HepG2 (cell line): Measurements from ENCODE around the gene NBEA.

Experiments
- CTCF ChIP-seq: sonication (generic); formaldehyde crosslinking; IDR thresholded peaks from 2 replicates; pipeline ENCODE4 v1.5.0; 2020; ENCODE audit warnings: mild to moderate bottlenecking, missing genetic modification reagents, moderate library complexity
- FOSL2 ChIP-seq: sonication (generic); formaldehyde crosslinking; IDR thresholded peaks from 2 replicates; pipeline ENCODE4 v1.4.0; 2020; ENCODE audit warnings: missing genetic modification reagents
- KAT7 ChIP-seq: IDR thresholded peaks from 2 replicates; pipeline ENCODE4 v1.6.1; 2018; ENCODE audit warnings: borderline replicate concordance, missing compliant biosample characterization
- PBX2 ChIP-seq: IDR thresholded peaks from 2 replicates; pipeline ENCODE4 v1.6.1; 2016; ENCODE audit warnings: control low read depth
- POLR2A ChIP-seq, 2 experiments: IDR thresholded peaks; 2 replicates each; pipeline ENCODE4 v1.6.1; 2011; ENCODE audit warnings: low read depth in 2 of 2, low read length in 2 of 2, mild to moderate bottlenecking in 1 of 2, moderate library complexity in 1 of 2; ENCODE audit not compliant: insufficient read depth in 1 of 2
- USF2 ChIP-seq, 2 experiments: sonication (generic) in 1 of 2; formaldehyde crosslinking in 1 of 2; IDR thresholded peaks; 2 replicates each; pipeline versions ENCODE4 v1.5.1 to v1.6.1; 2011 to 2020; ENCODE audit warnings: borderline replicate concordance in 1 of 2, low read depth in 1 of 2, low read length in 1 of 2, mild to moderate bottlenecking in 1 of 2, missing genetic modification reagents in 1 of 2, moderate library complexity in 1 of 2
- ZNF639 ChIP-seq: conservative IDR thresholded peaks from 2 replicates; pipeline ENCODE4 v1.6.1; 2018; ENCODE audit warnings: missing genetic modification reagents
- TF ChIP-seq, protein P1 (sequence below): sonication (generic); formaldehyde crosslinking; IDR thresholded peaks from 2 replicates; pipeline ENCODE4 v1.5.0; 2020; ENCODE audit warnings: missing genetic modification reagents

- TF ChIP-seq ZNF639 (CRISPR knock-in tag) (no peak), FOSL2 (no peak), POLR2A (IDR thresholded peaks at IDR 0.05; ENCODE audit: insufficient read depth in 1 of 2, low read depth in 2 of 2, low read length in 2 of 2) (no peak), USF2 (IDR thresholded peaks at IDR 0.05; ENCODE audit: low read depth, low read length) (no peak), USF2 (CRISPR knock-in tag; IDR thresholded peaks at IDR 0.05; ENCODE audit: borderline replicate concordance) (no peak), CTCF (CRISPR knock-in tag) (no peak), PBX2 (CRISPR knock-in tag) (no peak), KAT7 (CRISPR knock-in tag) (no peak)
- TF ChIP-seq, protein P1, sequence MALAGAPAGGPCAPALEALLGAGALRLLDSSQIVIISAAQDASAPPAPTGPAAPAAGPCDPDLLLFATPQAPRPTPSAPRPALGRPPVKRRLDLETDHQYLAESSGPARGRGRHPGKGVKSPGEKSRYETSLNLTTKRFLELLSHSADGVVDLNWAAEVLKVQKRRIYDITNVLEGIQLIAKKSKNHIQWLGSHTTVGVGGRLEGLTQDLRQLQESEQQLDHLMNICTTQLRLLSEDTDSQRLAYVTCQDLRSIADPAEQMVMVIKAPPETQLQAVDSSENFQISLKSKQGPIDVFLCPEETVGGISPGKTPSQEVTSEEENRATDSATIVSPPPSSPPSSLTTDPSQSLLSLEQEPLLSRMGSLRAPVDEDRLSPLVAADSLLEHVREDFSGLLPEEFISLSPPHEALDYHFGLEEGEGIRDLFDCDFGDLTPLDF (CRISPR knock-in tag), result no peak
Observed at GRCh38 chr13:35648201-35648600, 706.1 kb downstream of the NBEA start.
